ES-I3 (cell line): Measurements from ENCODE around the gene SLC7A6.

Source experiments
- H3K36me3 ChIP-seq: 2 replicates; pipeline ENCODE4 v1.6.1; 2013; ENCODE audit warnings: mild to moderate bottlenecking, low read length, control low read depth, moderate library complexity; ENCODE audit not compliant: insufficient read depth
- H3K4me1 ChIP-seq: 2 replicates; pipeline ENCODE4 v1.6.1; 2013; ENCODE audit warnings: mild to moderate bottlenecking, control low read depth, low read length; ENCODE audit not compliant: insufficient read depth
- H3K9ac ChIP-seq: 2 replicates; pipeline ENCODE4 v1.6.1; 2013; ENCODE audit warnings: low read depth, mild to moderate bottlenecking, low read length, moderate library complexity
- H3K9me3 ChIP-seq: 2 replicates; pipeline ENCODE4 v1.6.1; 2013; ENCODE audit warnings: mild to moderate bottlenecking, low read length, moderate library complexity; ENCODE audit not compliant: control insufficient read depth, insufficient read depth

The SLC7A6 gene

DNA sequence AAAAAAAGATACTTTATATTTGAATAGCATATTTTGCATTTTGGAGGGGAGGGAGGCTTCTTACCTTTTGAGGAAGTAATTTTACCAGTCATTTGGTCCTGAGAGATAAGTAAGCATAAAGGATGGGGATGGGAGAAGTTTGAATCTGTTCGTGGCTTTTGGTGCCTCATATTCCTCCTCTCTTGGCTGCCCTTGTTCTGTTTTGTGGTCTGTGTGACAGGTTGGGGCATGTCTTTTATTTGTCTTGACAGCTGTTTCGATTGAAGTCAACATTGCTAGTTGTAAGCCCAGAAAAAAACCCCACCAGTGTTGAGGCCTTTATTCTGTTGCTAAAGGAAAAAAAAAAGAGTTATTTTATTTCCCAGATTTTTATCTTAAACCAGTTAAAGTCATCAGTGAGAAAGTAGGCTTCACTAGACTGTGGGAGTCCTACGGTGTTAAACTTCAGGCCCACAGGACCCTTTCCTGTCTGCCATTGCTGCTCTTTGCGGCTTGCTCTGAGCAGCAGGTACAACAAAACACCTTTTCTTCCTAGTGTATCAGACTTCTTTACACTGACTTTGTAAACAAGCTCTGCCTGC lies 11.4 kb downstream of the SLC7A6 start:
- no peak overlapping the region; the same call in 1 of the 2 replicates for H3K9ac ChIP-seq

DNA sequence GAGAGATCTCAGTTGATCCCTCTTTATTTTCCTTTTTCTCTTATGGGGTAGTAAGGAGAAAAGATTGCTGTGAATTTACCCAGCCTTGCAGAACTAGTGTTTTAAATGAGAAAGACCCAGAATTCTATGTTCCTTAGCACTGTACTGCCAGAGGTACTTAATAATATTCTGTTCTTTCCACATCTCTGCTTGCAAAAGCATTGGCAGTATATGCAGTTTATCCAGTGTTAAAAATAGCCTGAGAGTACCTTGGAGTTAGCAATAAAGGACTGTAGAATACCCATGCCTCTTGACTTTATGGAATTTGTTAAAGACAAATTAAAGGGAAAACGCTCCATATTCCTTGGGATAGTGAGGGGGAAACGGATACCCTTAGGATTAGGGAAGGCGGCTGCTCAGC lies 11.9 kb downstream of the SLC7A6 start:
- H3K9ac ChIP-seq: no peak overlapping the region
- no peaks in the 10 kb centered on the region for H3K9me3 ChIP-seq
- H3K36me3 ChIP-seq: 0 out of 2 replicates have a peak, but pooled peaks cover 4% of the 10 kb centered on the region
- no peaks in the 10 kb centered on the region for H3K4me1 ChIP-seq

More for the DNA sequence above, 11.4 kb downstream of the SLC7A6 start:
- Histone ChIP-seq H3K36me3 (0 out of 2 replicates have a peak, but pooled peaks cover 4% of the 10 kb centered on the region), H3K4me1 (no peaks in the 10 kb centered on the region), H3K9me3 (no peaks in the 10 kb centered on the region)

GRCh38 chr16:68279726-68280558 lies 15.6 kb downstream of the SLC7A6 start:
- Histone ChIP-seq H3K9me3 (no peaks in the 10 kb centered on the region), H3K4me1 (no peaks in the 10 kb centered on the region), H3K9ac (no peak overlapping the region), H3K36me3 (peaks cover 7% of the 10 kb centered on the region; the same call in 1 of the 2 replicates)

- H3K9me3 ChIP-seq: no peaks in the 10 kb centered on the region
- no peak overlapping the region for H3K9ac ChIP-seq
- peaks cover 7% of the 10 kb centered on the region; the same call in 1 of the 2 replicates for H3K36me3 ChIP-seq
- no peaks in the 10 kb centered on the region for H3K4me1 ChIP-seq
Measured at GRCh38 chr16:68281368-68282063, 17.2 kb downstream of the SLC7A6 start.

DNA sequence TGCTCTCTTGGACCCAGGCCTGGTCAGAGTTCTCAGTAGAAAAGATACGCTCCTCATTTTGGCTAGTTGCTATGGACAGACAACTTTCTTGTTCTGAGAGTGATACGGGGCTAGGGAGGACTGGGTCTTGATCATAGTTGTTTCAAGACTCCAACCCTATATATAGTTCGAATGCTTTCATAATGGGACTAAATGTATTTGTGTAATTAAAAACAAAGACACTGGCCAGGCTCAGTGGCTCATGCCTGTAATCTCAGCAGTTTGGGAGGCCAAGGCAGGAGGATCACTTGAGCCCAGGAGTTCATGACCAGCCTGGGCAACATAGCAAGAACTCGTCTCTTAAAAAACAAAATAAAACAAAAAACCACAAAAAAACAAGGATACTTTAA lies 17.7 kb downstream of the SLC7A6 start:
- no peaks in the 10 kb centered on the region for H3K4me1 ChIP-seq
- H3K9ac ChIP-seq: no peak overlapping the region

GRCh38 chr16:68283346-68283745 lies 19.0 kb downstream of the SLC7A6 start:
- Histone ChIP-seq H3K36me3 (peaks cover 10% of the 10 kb centered on the region), H3K9me3 (no peaks in the 10 kb centered on the region), H3K9ac (no peak overlapping the region), H3K4me1 (no peaks in the 10 kb centered on the region)

More for the DNA sequence above, 17.7 kb downstream of the SLC7A6 start:
- peaks cover 5% of the 10 kb centered on the region; the same call in 1 of the 2 replicates for H3K36me3 ChIP-seq
- H3K9me3 ChIP-seq: no peaks in the 10 kb centered on the region

- Histone ChIP-seq H3K4me1 (no peaks in the 10 kb centered on the region), H3K9ac (no peak overlapping the region)
Measured at GRCh38 chr16:68283801-68284598, 19.7 kb downstream of the SLC7A6 start.

DNA sequence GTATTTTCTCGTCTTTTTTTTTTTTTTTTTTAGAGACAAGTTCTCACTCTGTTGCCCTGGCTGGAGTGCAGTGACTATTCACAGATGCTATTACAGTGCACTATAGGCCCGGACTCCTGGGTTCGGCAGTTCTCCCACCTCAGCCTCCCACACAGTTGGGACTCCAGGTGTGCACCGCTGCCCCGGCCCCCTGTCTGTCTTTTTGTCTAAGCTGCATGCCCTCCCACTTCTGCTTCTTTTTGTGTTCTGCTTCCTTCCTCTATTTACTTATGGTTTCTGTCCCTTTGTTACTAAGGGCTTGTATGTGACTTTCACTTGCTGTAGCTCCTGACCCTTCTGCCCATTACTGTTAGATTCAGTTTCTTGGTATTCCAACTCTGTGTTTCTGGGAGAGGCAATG lies 20.5 kb downstream of the SLC7A6 start:
- Histone ChIP-seq H3K9ac (no peak overlapping the region), H3K9me3 (no peaks in the 10 kb centered on the region), H3K36me3 (peaks cover 10% of the 10 kb centered on the region), H3K4me1 (peaks cover 2% of the 10 kb centered on the region; the same call in 1 of the 2 replicates)

More at GRCh38 chr16:68283801-68284598, 19.7 kb downstream of the SLC7A6 start:
- no peaks in the 10 kb centered on the region for H3K9me3 ChIP-seq
- peaks cover 10% of the 10 kb centered on the region for H3K36me3 ChIP-seq

GRCh38 chr16:68285683-68286082 lies 21.4 kb downstream of the SLC7A6 start:
- peaks cover 10% of the 10 kb centered on the region for H3K36me3 ChIP-seq
- H3K9me3 ChIP-seq: no peaks in the 10 kb centered on the region
- H3K4me1 ChIP-seq: peaks cover 5% of the 10 kb centered on the region; the same call in 1 of the 2 replicates
- H3K9ac ChIP-seq: no peak overlapping the region

- Histone ChIP-seq H3K9ac (no peak overlapping the region), H3K36me3 (peaks cover 17% of the 10 kb centered on the region), H3K4me1 (peaks cover 5% of the 10 kb centered on the region; the same call in 1 of the 2 replicates), H3K9me3 (no peaks in the 10 kb centered on the region)
Measured at GRCh38 chr16:68286153-68287074, 22.1 kb downstream of the SLC7A6 start.

GRCh38 chr16:68287276-68288251 lies 23.2 kb downstream of the SLC7A6 start:
- no peaks in the 10 kb centered on the region for H3K9me3 ChIP-seq
- no peak overlapping the region for H3K9ac ChIP-seq
- peaks cover 21% of the 10 kb centered on the region for H3K36me3 ChIP-seq
- peaks cover 5% of the 10 kb centered on the region; the same call in 1 of the 2 replicates for H3K4me1 ChIP-seq

- no peak overlapping the region for H3K9ac ChIP-seq
- H3K36me3 ChIP-seq: peaks cover 20% of the 10 kb centered on the region
- peaks cover 5% of the 10 kb centered on the region; the same call in 1 of the 2 replicates for H3K4me1 ChIP-seq
- H3K9me3 ChIP-seq: no peaks in the 10 kb centered on the region
Measured at GRCh38 chr16:68288252-68288650, 23.9 kb downstream of the SLC7A6 start.
